Fibroblast of the aortic adventitia (primary cell): Measurements from ENCODE around the gene BRD7. TPM values are rescaled to one million over a fixed set of nuclear protein-coding genes. Genes with fewer than 3 reads are reported as not detected.
A peak's percentile ranks its signal among the peaks of the same experiment; 100 is the strongest.
"Not testable (repeated sequence)": the region's sequence is repeated elsewhere in the genome, so short reads cannot be mapped to it uniquely, and the experiment has no call there.

Experiments
- DNase-seq: peaks from one replicate; pipeline ENCODE4 v3.0.0-alpha.2; 2010; ENCODE audit warnings: low read depth
- H3K4me3 ChIP-seq: 2 replicates; pipeline ENCODE4 v1.5.1; 2011; ENCODE audit warnings: low read depth, mild to moderate bottlenecking, control low read depth, low read length, moderate library complexity
- total RNA-seq: library from RNA; depleted of rRNA; stranded (reverse); fragments of >200 nt; gene quantifications from 2 replicates; pipeline ENCODE4 v1.2.3, GENCODE V29; 2012; ENCODE audit warnings: low replicate concordance
- TF ChIP-seq, protein P1 (sequence below): IDR thresholded peaks from 2 replicates; pipeline ENCODE4 v1.5.1; 2011; ENCODE audit warnings: mild to moderate bottlenecking, low read length, control low read depth, inconsistent platforms; ENCODE audit not compliant: insufficient read depth

Gene BRD7
- total RNA-seq, 1 donor: 34.0 TPM

DNA sequence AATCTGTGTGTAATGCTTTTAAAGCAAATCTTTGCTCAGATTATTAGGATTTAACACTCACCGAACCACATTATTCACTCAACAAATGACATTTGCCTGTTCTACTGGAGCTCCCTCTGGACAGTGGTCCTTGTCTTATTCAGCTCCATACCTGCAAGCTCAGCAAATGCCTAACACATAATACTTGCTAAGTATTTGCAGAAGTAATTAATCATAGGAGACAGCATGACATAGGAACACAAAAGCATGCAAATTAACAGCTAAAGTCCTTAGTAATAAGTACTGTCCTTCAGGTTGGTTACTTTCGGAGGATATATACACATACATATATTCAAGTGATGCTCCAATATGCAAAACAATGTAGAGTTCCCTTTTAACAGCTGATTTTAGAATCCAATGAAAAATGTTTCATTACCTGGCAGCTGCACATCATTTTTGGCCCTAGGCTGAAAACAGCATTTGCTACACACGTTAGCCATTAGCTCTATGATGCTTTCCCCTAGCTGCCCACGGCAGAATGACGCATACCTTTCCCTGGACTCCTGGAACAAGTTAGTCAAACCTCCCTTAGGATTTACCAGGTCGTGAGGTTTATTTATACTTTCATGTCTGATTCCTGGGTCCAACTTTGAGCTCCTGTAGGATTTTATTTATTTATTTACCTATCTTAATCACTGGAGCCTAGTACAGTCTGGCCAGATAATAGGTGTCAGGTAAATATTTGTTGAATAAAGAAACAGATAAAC is 8.6 kb downstream of the BRD7 start:
- peak; percentile 80 for DNase-seq
- TF ChIP-seq, protein P1, sequence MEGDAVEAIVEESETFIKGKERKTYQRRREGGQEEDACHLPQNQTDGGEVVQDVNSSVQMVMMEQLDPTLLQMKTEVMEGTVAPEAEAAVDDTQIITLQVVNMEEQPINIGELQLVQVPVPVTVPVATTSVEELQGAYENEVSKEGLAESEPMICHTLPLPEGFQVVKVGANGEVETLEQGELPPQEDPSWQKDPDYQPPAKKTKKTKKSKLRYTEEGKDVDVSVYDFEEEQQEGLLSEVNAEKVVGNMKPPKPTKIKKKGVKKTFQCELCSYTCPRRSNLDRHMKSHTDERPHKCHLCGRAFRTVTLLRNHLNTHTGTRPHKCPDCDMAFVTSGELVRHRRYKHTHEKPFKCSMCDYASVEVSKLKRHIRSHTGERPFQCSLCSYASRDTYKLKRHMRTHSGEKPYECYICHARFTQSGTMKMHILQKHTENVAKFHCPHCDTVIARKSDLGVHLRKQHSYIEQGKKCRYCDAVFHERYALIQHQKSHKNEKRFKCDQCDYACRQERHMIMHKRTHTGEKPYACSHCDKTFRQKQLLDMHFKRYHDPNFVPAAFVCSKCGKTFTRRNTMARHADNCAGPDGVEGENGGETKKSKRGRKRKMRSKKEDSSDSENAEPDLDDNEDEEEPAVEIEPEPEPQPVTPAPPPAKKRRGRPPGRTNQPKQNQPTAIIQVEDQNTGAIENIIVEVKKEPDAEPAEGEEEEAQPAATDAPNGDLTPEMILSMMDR: no peak

DNA sequence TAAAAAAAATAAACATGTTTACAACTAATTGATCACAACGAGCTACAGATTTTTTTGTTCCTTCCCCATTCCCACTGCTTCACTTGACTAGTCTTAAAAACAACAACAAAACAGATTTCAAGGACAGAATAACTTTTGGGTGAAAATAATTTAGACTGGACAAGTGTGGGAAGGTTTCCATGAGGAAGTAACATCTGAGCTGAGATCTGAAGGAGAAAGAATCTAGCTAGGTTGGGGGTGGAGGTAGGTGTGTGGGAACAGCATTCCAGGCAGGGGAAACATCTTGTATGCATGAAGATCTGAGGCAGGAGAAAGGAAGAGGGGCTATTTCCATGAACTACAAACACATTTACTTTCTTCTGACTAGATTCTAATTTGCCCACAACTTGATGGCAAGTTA is 9.2 kb downstream of the BRD7 start:
- H3K4me3 ChIP-seq: no peak overlapping the region
- no peak for DNase-seq
- TF ChIP-seq, protein P1: no peak

More for the DNA sequence above, 8.6 kb downstream of the BRD7 start:
- no peak overlapping the region for H3K4me3 ChIP-seq

DNA sequence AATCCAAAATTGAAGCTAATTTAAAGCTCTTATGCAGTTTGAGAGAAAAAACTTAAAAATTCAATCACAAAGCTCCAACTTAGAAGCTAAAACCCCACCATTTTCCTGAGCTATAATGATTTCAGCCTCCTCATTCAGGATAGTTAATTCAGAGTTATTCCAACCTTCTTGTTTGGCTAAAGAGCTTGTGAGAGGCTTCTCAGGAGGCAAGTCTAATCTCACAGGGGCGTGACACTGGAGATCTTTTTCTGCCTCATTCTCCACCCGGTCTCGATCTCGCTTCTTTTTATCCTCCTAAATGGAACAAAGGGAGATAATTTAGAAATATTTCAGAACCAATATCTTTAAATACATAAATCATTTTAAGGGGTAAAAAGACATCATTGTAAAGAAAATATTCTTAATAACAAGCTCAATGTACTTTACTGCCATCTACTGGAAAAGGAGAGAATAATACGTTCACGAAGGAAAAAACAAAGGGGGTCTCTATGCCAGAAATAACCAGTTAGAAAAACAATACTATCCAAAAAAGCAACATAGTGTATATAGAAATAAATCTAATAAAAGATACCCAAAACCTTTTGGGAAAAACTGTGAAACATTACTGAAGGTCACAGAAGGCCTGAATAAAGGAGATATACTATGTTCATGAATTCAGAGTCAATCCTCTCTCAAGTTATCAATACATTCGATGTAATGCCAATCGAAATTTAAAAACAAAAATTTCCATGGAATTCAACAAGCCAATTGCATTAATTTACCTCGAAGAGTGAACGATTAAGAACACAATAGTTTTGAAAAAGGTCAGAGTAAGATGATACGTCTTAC is 13.9 kb downstream of the BRD7 start:
- TF ChIP-seq, protein P1: peak; percentile 61
- peak; percentile 50 for DNase-seq

GRCh38 chr16:50354082-50354481 is 14.7 kb downstream of the BRD7 start:
- H3K4me3 ChIP-seq: no peak overlapping the region
- TF ChIP-seq, protein P1: no peak
- DNase-seq: no peak

More for the DNA sequence above, 13.9 kb downstream of the BRD7 start:
- H3K4me3 ChIP-seq: no peak overlapping the region

DNA sequence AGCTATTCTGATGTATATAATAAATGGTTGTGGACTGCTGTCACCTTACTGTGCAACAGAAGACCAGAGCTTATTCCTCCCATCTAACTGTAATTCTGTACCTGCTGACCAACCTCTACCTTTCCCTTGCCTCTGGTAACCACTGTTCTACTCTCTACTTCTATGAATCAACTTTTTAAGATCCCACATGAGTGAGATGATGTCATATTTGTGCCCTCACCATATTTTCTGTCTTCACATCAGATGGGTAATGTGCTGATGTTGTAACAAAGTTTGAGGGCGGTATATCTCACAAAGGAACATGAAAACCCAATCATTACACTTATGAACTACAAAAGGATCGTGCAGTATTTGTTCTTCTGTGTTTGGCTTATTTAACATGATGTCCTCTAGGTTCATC is 16.8 kb downstream of the BRD7 start:
- H3K4me3 ChIP-seq: no peak overlapping the region
- DNase-seq: no peak
- TF ChIP-seq, protein P1: no peak

DNA sequence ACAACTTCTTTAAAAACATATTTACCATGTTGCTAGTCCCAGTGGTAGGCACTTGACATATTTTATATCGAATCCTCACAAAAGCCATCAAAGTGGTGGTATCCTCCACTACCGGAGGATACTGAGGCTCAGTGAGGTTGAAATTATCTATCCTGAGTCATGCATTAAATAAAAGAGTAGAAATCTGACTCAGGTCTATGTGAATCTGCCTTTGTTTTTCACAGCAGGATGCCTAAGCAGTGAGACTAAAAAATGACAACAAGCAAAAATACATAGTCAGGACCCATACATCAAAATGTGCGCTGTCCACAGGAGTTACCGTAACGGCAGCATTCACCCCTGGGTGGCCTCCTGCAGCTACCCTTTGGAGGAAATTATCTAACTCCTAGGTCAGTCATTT is 17.7 kb downstream of the BRD7 start:
- TF ChIP-seq, protein P1: no peak
- no peak overlapping the region for H3K4me3 ChIP-seq
- no peak for DNase-seq

DNA sequence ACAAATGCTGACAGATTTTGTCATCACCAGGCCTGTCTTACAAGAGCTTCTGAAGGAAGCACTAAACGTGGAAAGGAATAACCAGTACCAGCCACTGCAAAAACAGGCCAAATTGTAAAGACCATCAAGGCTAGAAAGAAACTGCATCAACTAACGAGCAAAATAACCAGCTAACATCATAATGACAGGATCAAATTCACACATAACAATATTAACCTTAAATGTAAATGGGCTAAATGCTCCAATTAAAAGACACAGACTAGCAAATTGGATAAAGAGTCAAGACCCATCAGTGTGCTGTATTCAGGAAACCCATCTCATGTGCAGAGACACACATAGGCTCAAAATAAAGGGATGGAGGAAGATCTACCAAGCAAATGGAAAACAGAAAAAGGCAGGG is 23.6 kb downstream of the BRD7 start:
- DNase-seq, H3K4me3 ChIP-seq: not testable (repeated sequence)

DNA sequence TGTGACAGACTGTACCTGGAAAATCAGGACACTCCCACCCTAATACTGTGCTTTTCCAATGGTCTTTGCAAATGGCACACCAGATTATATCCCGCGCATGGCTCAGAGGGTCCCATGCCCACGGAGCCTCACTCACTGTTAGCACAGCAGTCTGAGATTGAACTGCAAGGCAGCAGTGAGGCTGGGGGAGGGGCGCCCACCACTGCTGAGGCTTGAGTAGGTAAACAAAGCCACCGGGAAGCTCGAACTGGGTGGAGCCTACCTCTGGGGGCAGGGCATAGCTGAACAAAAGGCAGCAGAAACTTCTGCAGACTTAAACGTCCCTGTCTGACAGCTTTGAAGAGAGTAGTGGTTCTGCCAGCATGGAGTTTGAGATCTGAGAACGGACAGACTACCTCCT is 25.2 kb downstream of the BRD7 start:
- not testable (repeated sequence) for DNase-seq, H3K4me3 ChIP-seq
